Spleen (tissue), 11 donors: ENCODE data around the gene KIF18B. TPM values are rescaled to one million over a fixed set of nuclear protein-coding genes. Genes with fewer than 3 reads are reported as not detected.
A peak's percentile ranks its signal among the peaks of the same experiment; 100 is the strongest.

Experiments used
- DNase-seq: peaks from one replicate; pipeline ENCODE4 v3.0.0-alpha.2; 2020
- H3K27ac ChIP-seq, 8 donors: fragments of 200-600 bp; sonication (generic) in 7 of 8; 1 replicate in 4 of 8; 2 replicates in 4 of 8; pipeline versions ENCODE4 v1.5.0 to v1.8.0; 2016 to 2021; ENCODE audit warnings: inconsistent platforms in 4 of 8, mild to moderate bottlenecking in 4 of 8, moderate library complexity in 1 of 8
- H3K27me3 ChIP-seq, 7 donors: fragments of 200-600 bp; sonication (generic) in 6 of 7; replicated peaks in 1 of 7; 1 replicate in 4 of 7; 2 replicates in 3 of 7; pipeline versions ENCODE4 v1.5.0 to v1.8.0; 2016 to 2021; ENCODE audit warnings: inconsistent platforms in 3 of 7, mild to moderate bottlenecking in 1 of 7
- H3K36me3 ChIP-seq, 6 donors: fragments of 200-600 bp; sonication (generic) in 5 of 6; 1 replicate in 4 of 6; 2 replicates in 2 of 6; pipeline versions ENCODE4 v1.5.0 to v1.8.0; 2016 to 2021; ENCODE audit warnings: inconsistent platforms in 2 of 6
- H3K4me1 ChIP-seq, 6 donors: fragments of 200-600 bp; sonication (generic) in 5 of 6; 1 replicate in 3 of 6; 2 replicates in 3 of 6; pipeline versions ENCODE4 v1.5.0 to v1.8.0; 2016 to 2021; ENCODE audit warnings: inconsistent platforms in 3 of 6
- H3K4me3 ChIP-seq, 8 donors: fragments of 200-600 bp; sonication (generic) in 7 of 8; 1 replicate in 4 of 8; 2 replicates in 4 of 8; pipeline versions ENCODE4 v1.5.0 to v1.8.0; 2016 to 2021; ENCODE audit warnings: inconsistent platforms in 4 of 8, mild to moderate bottlenecking in 4 of 8, moderate library complexity in 2 of 8
- H3K9me3 ChIP-seq, 8 donors: fragments of 200-600 bp; sonication (generic) in 7 of 8; 1 replicate in 4 of 8; 2 replicates in 4 of 8; pipeline versions ENCODE4 v1.5.0 to v1.8.0; 2016 to 2021; ENCODE audit warnings: inconsistent platforms in 4 of 8
- POLR2A ChIP-seq, 3 donors: fragments of 450-650 bp; IDR thresholded peaks; one replicate each; pipeline ENCODE4 v1.5.1; 2017; ENCODE audit warnings: antibody characterized with exemption in 3 of 3, mild to moderate bottlenecking in 1 of 3
- POLR2AphosphoS5 ChIP-seq, 3 donors: sonication (generic); formaldehyde crosslinking; IDR thresholded peaks; one replicate each; pipeline ENCODE4 v1.5.1; 2017; ENCODE audit warnings: antibody characterized with exemption in 3 of 3
- WGBS, 5 donors: extraction: QIAGEN DNeasy Blood & Tissue Kit in 3 of 5; methylation state at CpG; one replicate each; pipeline versions ENCODE4 v1.1.5 to v1.1.7; 2013 to 2018; 5-methylcytosine and 5-hydroxymethylcytosine counted together
- intact Hi-C: fragments of 100-400 bp; cut with DNase I; formaldehyde crosslinking; loops from one replicate; pipeline ENCODE4 v1.15.0; 2023; ENCODE audit warnings: low total_unique reads
- polyA plus RNA-seq, 3 donors: library from polyadenylated mRNA; stranded (reverse); fragments of 200-250 nt; gene quantifications; one replicate each; pipeline ENCODE4 v1.2.1, GENCODE V29; 2013
- total RNA-seq, 7 donors: library from RNA; depleted of rRNA in 3 of 7; stranded (reverse); fragments of >200 nt in 3 of 7; fragmentation: NEBNext Ultra II Directional in 4 of 7; extraction: Animal tissue kit (Norgen Biotek cat#: 25700) in 4 of 7; gene quantifications; one replicate each; pipeline versions ENCODE4 v1.1.0 to v1.2.1, GENCODE V29; 2016 to 2021
- TF ChIP-seq, protein P1 (sequence below), 11 experiments: fragments of 200-600 bp in 7 of 11; fragments of 450-650 bp in 4 of 11; sonication (generic) in 4 of 11; IDR thresholded peaks in 8 of 11; conservative IDR thresholded peaks in 3 of 11; 1 replicate in 7 of 11; 2 replicates in 4 of 11; pipeline versions ENCODE4 v1.4.0 to v1.8.0; 2016 to 2021; ENCODE audit warnings: antibody characterized with exemption in 11 of 11, inconsistent platforms in 4 of 11, mild to moderate bottlenecking in 1 of 11
- donor health status: healthy with polysubstance abuse.
- donor health status: DM: no; HTN: no; CAD: no; lungs with moderate emphysema.
- donor health status: DM: no; HTN: no; CAD: no.
- donor health status: Bipolar disorder and iron deficiency.
- donor health status: healthy.
- donor health status: DM: no; HTN: no; CAD: no.
- donor health status: DM: yes; HTN: yes; CAD: no.

The KIF18B gene
- total and polyA plus RNA-seq, 10 donors, result 0.26 to 5.8 (median 1.9) TPM

DNA sequence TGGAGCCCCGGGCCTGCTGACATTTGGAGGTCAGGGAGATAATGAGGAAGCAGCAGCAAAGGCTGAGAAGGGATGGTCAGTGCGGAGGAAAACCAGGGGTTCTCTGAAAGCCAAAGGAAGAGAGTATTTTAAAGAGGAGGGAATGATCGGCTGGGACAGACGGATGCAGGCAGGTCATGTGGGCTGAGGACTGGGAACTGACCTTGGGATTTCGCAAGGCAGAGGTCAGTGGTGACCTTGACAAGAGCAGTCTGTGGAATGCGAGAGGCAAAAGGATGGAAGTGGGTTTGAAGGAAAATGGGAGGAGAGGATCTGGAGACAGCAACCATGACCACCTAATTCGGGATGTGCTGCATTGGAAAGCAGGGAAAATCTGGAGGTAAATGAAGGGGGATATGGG is 58.6 kb downstream of the KIF18B start:
- intact Hi-C loops, result no loop called here
- WGBS, 5 donors, result 56 to 66% (median 59%) methylated on average over 7 of the region's 7 CpGs
- TF ChIP-seq, protein P1, sequence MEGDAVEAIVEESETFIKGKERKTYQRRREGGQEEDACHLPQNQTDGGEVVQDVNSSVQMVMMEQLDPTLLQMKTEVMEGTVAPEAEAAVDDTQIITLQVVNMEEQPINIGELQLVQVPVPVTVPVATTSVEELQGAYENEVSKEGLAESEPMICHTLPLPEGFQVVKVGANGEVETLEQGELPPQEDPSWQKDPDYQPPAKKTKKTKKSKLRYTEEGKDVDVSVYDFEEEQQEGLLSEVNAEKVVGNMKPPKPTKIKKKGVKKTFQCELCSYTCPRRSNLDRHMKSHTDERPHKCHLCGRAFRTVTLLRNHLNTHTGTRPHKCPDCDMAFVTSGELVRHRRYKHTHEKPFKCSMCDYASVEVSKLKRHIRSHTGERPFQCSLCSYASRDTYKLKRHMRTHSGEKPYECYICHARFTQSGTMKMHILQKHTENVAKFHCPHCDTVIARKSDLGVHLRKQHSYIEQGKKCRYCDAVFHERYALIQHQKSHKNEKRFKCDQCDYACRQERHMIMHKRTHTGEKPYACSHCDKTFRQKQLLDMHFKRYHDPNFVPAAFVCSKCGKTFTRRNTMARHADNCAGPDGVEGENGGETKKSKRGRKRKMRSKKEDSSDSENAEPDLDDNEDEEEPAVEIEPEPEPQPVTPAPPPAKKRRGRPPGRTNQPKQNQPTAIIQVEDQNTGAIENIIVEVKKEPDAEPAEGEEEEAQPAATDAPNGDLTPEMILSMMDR (IDR thresholded peaks at IDR 0.05 in 8 of 11, conservative IDR thresholded peaks at IDR 0.05 in 3 of 11), result no peak
- TF ChIP-seq POLR2A (IDR thresholded peaks at IDR 0.05) (no peak), POLR2AphosphoS5 (IDR thresholded peaks at IDR 0.05) (no peak)
- no peaks in the 10 kb centered on the region for H3K27me3 ChIP-seq
- H3K9me3 ChIP-seq, result no peaks in the 10 kb centered on the region
- H3K36me3 ChIP-seq, result peaks cover 0 to 86% (median 53%) of the 10 kb centered on the region in 6 donors
- no peak for DNase-seq
- H3K27ac ChIP-seq, result peak overlapping the region in 4 of 8 donors; percentile 45 to 60 (median 54)
- H3K4me1 ChIP-seq, result peaks cover 19 to 63% (median 27%) of the 10 kb centered on the region in 6 donors
- H3K4me3 ChIP-seq, result peak overlapping the region in 1 of 8 donors; percentile 10

DNA sequence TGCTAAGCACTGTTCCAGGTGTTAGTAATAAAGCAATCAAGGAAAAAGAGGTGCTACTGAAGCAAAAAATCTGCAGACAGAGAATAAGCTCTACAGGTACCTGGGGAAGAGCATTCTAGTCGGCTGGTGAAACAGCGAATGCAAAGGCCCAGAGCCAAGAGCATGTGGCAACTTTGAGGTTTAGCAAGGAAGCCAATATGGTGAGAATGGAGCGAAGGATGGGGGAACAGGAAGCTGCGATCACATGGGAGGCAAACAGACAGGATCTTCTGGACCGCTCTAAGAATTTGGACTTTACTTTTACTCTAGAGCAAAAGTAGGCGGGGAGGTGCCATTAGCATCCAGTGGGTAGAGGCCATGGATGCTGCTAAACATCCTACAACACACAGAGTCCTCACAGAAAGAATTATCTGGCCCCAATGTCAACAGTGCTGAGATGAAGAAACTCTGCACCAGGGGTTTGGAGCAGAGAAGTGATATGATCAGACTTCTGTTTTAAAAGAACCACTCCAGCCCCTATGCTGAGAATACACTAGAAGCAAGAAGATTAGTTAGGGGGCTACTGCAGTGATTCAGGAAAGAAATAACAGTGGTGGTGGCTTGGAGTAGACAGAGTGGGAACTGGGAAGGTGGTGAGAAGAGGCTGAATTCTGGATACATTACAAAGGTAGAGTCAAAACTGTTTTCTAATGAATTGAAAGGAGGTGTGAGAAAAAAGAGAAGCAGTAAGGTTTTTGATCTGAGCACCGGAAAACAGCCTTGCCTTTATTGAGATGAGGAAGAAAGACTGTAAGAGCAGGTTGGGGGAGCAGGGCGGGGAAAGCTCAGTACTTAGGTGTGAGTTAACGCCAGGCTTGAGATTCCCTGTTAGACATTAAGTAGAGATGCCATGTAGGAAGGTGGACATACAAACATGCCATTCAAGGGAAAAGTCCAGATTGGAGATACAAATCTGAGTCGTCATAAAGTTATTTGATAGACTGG is 59.3 kb downstream of the KIF18B start:
- Histone ChIP-seq H3K4me3 (peak overlapping the region in 1 of 8 donors; percentile 10), H3K27me3 (no peaks in the 10 kb centered on the region), H3K36me3 (peaks cover 0 to 86% (median 53%) of the 10 kb centered on the region in 6 donors), H3K4me1 (peaks cover 19 to 61% (median 27%) of the 10 kb centered on the region in 6 donors), H3K9me3 (no peaks in the 10 kb centered on the region), H3K27ac (peak overlapping the region in 6 of 8 donors; percentile 24 to 60 (median 48))
- intact Hi-C loops, result no loop called here
- no peak for TF ChIP-seq POLR2A (IDR thresholded peaks at IDR 0.05)
- peak in 1 of 3 donors; percentile 29 for TF ChIP-seq POLR2AphosphoS5 (IDR thresholded peaks at IDR 0.05)
- DNase-seq, result no peak
- WGBS, 5 donors, result 40 to 52% (median 46%) methylated on average over 10 of the region's 10 CpGs

DNA sequence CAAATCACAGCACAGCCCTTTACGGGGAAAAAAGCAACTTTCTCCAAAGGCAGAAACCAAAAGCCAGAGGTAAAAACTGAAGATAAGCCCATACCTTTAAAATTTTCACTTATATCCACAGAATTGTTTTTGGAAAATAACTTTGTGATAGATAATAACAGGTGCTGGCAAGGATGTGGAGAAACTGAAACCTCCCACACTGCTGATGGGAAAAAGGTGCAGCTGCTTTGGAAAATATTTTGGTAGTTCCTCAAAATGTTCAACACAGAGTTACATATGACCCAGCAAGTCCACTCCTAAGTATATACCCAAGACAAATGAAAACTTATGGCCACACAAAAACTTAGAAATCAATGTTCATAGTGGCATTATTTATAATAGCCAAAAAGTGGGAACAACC is 60.6 kb downstream of the KIF18B start:
- Histone ChIP-seq H3K9me3 (no peaks in the 10 kb centered on the region), H3K36me3 (peaks cover 0 to 86% (median 53%) of the 10 kb centered on the region in 6 donors), H3K4me3 (no peak overlapping the region), H3K27me3 (no peaks in the 10 kb centered on the region), H3K27ac (no peak overlapping the region), H3K4me1 (peaks cover 19 to 55% (median 27%) of the 10 kb centered on the region in 6 donors)
- no peak for DNase-seq
- 88 to 97% (median 95%) methylated on average over 1 of the region's 1 CpG for WGBS, 5 donors
- intact Hi-C loops, result no loop called here
- TF ChIP-seq, protein P1 (IDR thresholded peaks at IDR 0.05 in 8 of 11, conservative IDR thresholded peaks at IDR 0.05 in 3 of 11), result no peak

GRCh38 chr17:44884941-44885340 is 62.6 kb downstream of the KIF18B start:
- Histone ChIP-seq H3K36me3 (peaks cover 0 to 90% (median 66%) of the 10 kb centered on the region in 6 donors), H3K4me1 (peaks cover 19 to 36% (median 26%) of the 10 kb centered on the region in 6 donors), H3K9me3 (no peaks in the 10 kb centered on the region), H3K4me3 (no peak overlapping the region), H3K27me3 (no peaks in the 10 kb centered on the region), H3K27ac (no peak overlapping the region)
- WGBS, 5 donors, result 91 to 98% (median 94%) methylated on average over 2 of the region's 2 CpGs
- intact Hi-C loops, result no loop called here
- TF ChIP-seq, protein P1 (IDR thresholded peaks at IDR 0.05 in 8 of 11, conservative IDR thresholded peaks at IDR 0.05 in 3 of 11), result no peak
- no peak for TF ChIP-seq POLR2AphosphoS5 (IDR thresholded peaks at IDR 0.05)
- TF ChIP-seq POLR2A (IDR thresholded peaks at IDR 0.05), result no peak
- no peak for DNase-seq
